Neuron (in vitro differentiated cells): ENCODE data around the gene PFAS.

Source experiments
- H2AFZ ChIP-seq: one replicate; pipeline ENCODE4 v1.6.1; 2013; ENCODE audit warnings: low read depth, mild to moderate bottlenecking, inconsistent platforms, low read length, moderate library complexity
- H3K27me3 ChIP-seq: one replicate; pipeline ENCODE4 v1.6.1; 2013; ENCODE audit warnings: low read length; ENCODE audit not compliant: insufficient read depth
- H3K36me3 ChIP-seq: one replicate; pipeline ENCODE4 v1.6.1; 2013; ENCODE audit warnings: low read length; ENCODE audit not compliant: insufficient read depth
- H3K4me1 ChIP-seq: one replicate; pipeline ENCODE4 v1.6.1; 2013; ENCODE audit warnings: low read length; ENCODE audit not compliant: insufficient read depth
- H3K4me3 ChIP-seq: 2 replicates; pipeline ENCODE4 v1.5.1; 2013; ENCODE audit warnings: mild to moderate bottlenecking, low read length, moderate library complexity
- H3K9me3 ChIP-seq: one replicate; pipeline ENCODE4 v1.6.1; 2013; ENCODE audit warnings: low read length

PFAS gene

GRCh38 chr17:8222380-8222629 is 26.8 kb upstream of the PFAS start:
- Histone ChIP-seq H3K9me3 (no peaks in the 10 kb centered on the region), H3K27me3 (no peaks in the 10 kb centered on the region)

DNA sequence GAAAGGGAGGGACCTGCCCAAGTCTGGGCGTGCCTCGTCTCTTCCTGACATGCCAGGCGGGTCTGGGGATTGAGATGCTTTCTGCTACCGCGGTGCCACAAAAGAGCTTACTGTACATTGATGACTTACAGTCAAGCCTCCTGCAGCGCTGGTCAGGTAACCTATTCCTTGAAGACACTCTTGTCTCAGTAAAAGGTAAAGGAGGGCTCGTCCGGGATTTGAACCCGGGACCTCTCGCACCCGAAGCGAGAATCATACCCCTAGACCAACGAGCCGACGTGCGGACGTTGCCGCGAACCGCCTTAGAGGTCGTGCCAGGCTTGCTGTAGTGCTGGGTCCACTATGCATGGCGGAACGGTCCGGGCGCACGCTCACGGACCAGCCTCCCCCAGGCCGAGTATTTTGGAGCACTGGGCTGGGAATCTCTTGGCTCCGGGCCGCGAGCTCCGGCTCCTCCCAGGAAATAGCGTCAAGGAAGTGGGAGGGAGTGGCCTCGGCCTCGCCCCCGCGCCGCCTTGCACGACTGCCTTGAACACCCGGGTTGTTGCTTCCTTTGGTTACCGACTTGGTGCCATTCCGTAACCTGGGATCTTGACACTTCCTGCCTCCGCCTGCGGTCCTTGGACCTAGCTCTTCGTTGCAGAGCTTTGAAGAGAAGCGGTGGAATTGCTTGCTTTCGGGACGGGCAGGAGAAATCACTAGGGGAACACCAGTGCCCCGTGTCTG is 26.3 kb upstream of the PFAS start:
- H3K4me1 ChIP-seq: peaks cover 19% of the 10 kb centered on the region
- H3K4me3 ChIP-seq: peak overlapping the region; percentile 73
- no peaks in the 10 kb centered on the region for H3K36me3 ChIP-seq
- no peaks in the 10 kb centered on the region for H3K27me3 ChIP-seq
- H2AFZ ChIP-seq: peak overlapping the region; percentile 65
- no peaks in the 10 kb centered on the region for H3K9me3 ChIP-seq

More at GRCh38 chr17:8222380-8222629, 26.8 kb upstream of the PFAS start:
- H3K36me3 ChIP-seq: no peaks in the 10 kb centered on the region
- H3K4me3 ChIP-seq: peak overlapping the region; percentile 73
- H3K4me1 ChIP-seq: peaks cover 16% of the 10 kb centered on the region
- no peak overlapping the region for H2AFZ ChIP-seq

DNA sequence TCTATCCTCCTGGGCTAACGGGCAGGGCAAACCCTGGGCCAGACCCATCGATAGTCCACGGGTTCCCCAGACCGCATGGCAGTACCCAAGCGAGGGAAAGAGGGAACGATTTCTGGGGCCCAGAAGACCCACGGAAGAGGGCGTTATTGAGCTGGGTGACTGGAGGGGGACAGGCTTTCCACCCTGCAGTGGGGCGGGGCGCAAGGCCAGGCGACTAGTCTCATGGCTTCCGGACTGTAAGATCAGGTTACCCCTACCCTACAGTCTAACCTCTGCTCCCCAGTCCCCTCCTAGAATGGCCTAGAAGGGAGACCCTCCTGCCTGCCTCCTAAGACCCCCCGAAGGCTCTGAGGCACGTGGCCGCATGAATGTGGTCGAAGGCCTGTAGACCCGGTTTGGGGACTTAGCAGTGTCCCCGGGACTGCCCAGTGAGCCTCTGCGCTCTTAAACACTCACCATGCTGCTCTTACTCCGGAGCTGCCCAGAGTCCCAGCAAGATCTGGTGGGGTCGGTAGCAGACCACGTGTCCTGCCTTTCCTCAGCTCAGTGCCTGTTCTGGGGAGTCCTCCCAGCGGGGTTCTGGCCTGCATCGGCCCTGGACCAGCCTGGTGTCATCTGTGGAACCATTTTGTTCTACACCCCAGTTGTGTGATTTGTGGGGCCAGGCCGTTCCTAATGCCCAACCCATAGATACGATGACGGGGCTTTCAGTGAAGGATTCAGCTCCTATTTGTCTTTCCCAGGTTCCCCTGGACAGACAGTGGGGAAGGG is 25.5 kb upstream of the PFAS start:
- H2AFZ ChIP-seq: peak overlapping the region; percentile 65
- peak overlapping the region; percentile 73 for H3K4me3 ChIP-seq
- no peaks in the 10 kb centered on the region for H3K9me3 ChIP-seq
- peaks cover under 1% of the 10 kb centered on the region for H3K36me3 ChIP-seq
- no peaks in the 10 kb centered on the region for H3K27me3 ChIP-seq
- peaks cover 19% of the 10 kb centered on the region for H3K4me1 ChIP-seq

DNA sequence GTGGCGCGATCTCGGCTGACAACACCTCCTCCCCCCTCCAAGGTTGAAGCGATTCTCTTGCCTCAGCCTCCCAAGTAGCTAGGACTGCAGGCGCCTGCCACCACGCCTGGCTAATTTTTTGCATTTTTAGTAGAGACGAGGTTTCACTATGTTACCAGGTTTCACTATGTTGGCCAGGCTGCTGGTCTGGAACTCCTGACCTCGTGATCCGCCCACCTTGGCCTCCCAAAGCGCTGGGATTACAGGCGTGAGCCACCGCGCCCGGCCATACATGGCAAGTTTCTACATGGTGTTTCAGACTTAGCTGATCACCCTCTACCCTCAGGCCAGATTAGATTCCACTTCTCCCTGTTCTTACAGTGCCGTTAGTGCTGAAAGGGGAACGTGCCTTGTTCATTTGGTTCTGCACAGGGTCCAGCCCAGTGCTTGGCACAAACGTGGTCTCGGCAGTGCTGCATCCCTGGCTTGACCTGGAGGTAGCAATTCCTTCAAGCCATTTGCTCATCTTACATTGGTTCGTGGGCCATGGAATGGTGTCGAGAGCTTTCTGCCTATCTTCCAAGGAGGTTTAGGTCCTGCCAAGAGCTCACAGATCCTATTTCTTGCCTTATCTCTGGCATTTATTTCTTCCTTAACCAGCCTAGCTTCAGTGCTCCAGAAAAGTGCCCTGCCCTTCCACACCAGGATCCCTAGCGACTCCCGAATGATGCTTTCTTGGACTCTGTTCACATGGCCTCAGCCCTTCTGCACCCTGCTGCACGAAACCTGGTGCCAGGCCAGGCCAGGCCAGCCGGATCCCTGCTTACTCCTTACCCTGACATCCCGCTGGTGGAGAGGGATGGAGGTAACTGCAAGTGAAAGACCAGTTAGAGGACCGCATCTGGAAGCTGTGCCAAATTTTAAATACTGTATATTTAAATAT is 23.9 kb upstream of the PFAS start:
- Histone ChIP-seq H3K27me3 (no peaks in the 10 kb centered on the region), H3K9me3 (no peaks in the 10 kb centered on the region), H3K36me3 (peaks cover 17% of the 10 kb centered on the region), H3K4me1 (peaks cover 16% of the 10 kb centered on the region), H3K4me3 (no peak overlapping the region), H2AFZ (no peak overlapping the region)

GRCh38 chr17:8225813-8226535 is 23.1 kb upstream of the PFAS start:
- Histone ChIP-seq H2AFZ (no peak overlapping the region), H3K4me1 (peaks cover 16% of the 10 kb centered on the region), H3K4me3 (peak overlapping the region; percentile 53), H3K9me3 (no peaks in the 10 kb centered on the region), H3K36me3 (peaks cover 25% of the 10 kb centered on the region), H3K27me3 (no peaks in the 10 kb centered on the region)

DNA sequence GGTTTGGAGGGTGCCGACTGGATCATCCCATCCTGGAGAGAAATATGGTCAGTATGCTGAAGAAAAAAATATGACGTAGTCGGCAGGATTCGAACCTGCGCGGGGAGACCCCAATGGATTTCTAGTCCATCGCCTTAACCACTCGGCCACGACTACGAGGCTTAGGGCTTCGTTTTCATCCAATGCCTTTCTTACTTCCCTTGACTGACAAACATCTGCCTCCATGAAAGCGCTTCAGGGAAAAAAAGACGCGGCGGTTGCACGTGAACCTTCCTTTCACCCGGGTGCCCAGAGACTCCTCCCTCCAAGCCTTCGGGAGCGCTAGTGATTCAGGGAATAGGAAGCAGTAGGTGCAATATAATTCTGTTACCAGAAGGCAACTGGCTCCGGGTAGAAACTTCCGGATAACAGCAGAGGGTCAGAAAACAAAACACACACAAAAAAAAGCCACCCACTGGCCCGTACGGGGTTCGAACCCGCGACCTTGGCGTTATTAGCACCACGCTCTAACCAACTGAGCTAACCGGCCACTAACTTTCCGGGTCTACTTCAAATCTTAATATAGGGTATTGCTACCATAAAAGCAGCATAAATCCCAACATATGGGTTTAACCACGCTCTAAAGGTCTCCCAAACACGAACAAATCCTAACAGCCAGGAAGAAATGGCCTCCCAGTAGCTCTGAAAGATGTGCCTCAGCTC is 22.4 kb upstream of the PFAS start:
- peaks cover 32% of the 10 kb centered on the region for H3K36me3 ChIP-seq
- peak overlapping the region; percentile 31 for H2AFZ ChIP-seq
- H3K9me3 ChIP-seq: no peaks in the 10 kb centered on the region
- peaks cover 16% of the 10 kb centered on the region for H3K4me1 ChIP-seq
- H3K27me3 ChIP-seq: no peaks in the 10 kb centered on the region
- H3K4me3 ChIP-seq: peak overlapping the region; percentile 53

- peaks cover 37% of the 10 kb centered on the region for H3K36me3 ChIP-seq
- no peaks in the 10 kb centered on the region for H3K27me3 ChIP-seq
- H3K4me1 ChIP-seq: peaks cover 16% of the 10 kb centered on the region
- peak overlapping the region; percentile 53 for H3K4me3 ChIP-seq
- H3K9me3 ChIP-seq: no peaks in the 10 kb centered on the region
- H2AFZ ChIP-seq: peak overlapping the region; percentile 31
These were observed 21.9 kb upstream of the PFAS start for GRCh38 chr17:8227238-8227581.

DNA sequence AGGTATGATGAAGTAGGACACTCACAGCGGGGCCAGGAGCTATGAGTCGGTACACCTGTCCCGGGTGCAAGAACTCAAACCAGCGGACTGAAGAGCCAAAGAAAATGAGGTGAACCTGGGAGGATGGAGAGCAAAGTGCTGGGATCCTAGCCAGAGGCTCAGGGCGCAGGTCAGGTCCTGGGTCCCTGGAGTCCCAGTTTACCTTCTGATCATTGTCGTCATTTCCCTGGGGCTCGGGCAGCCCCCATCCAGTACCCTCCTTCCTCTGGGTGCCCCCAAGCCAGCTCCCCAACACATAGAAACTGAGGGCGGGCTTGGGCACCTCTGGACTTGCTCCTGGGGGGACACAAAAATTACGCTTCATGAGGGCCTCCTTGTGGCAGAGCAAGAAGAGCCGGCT is 17.4 kb upstream of the PFAS start:
- peaks cover 6% of the 10 kb centered on the region for H3K4me1 ChIP-seq
- H3K27me3 ChIP-seq: no peaks in the 10 kb centered on the region
- H3K36me3 ChIP-seq: peaks cover 74% of the 10 kb centered on the region
- H3K4me3 ChIP-seq: no peak overlapping the region
- no peaks in the 10 kb centered on the region for H3K9me3 ChIP-seq
- no peak overlapping the region for H2AFZ ChIP-seq

- Histone ChIP-seq H2AFZ (no peak overlapping the region), H3K4me1 (no peaks in the 10 kb centered on the region), H3K36me3 (peaks cover 84% of the 10 kb centered on the region), H3K9me3 (no peaks in the 10 kb centered on the region), H3K4me3 (no peak overlapping the region), H3K27me3 (no peaks in the 10 kb centered on the region)
These were observed 14.5 kb upstream of the PFAS start for GRCh38 chr17:8234361-8235270.

- Histone ChIP-seq H3K9me3 (no peaks in the 10 kb centered on the region), H2AFZ (no peak overlapping the region), H3K4me1 (no peaks in the 10 kb centered on the region), H3K4me3 (no peak overlapping the region), H3K27me3 (no peaks in the 10 kb centered on the region), H3K36me3 (peaks cover 77% of the 10 kb centered on the region)
These were observed 13.4 kb upstream of the PFAS start for GRCh38 chr17:8235676-8236075.

DNA sequence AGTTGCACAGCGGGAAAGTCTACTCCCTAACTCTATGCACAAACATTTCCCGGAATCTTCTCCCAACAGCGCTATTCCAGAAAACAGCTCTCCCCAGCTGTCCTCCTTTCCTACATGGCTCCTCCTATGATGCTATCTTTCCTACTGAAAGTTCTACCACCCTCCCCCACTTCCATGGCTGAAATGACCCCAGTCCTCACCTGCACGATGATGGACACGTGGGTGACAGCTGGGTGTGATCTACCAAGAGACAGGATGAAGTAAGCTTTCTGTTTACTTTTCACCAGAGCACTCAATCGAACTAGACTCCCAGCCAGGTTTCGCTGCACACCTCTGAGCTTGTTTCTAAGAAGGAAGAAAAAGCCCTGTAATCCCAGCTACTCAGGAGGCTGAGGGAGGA is 11.9 kb upstream of the PFAS start:
- Histone ChIP-seq H3K4me3 (no peak overlapping the region), H3K4me1 (no peaks in the 10 kb centered on the region), H3K36me3 (peaks cover 64% of the 10 kb centered on the region), H3K27me3 (no peaks in the 10 kb centered on the region), H3K9me3 (no peaks in the 10 kb centered on the region), H2AFZ (no peak overlapping the region)
